ENCODE results near the gene TTBK1. TPM values are rescaled to one million over a fixed set of nuclear protein-coding genes. Genes with fewer than 3 reads are reported as not detected.

The TTBK1 gene
- total RNA-seq, 1 experiment from 2014 or later, result 0.68 TPM

DNA sequence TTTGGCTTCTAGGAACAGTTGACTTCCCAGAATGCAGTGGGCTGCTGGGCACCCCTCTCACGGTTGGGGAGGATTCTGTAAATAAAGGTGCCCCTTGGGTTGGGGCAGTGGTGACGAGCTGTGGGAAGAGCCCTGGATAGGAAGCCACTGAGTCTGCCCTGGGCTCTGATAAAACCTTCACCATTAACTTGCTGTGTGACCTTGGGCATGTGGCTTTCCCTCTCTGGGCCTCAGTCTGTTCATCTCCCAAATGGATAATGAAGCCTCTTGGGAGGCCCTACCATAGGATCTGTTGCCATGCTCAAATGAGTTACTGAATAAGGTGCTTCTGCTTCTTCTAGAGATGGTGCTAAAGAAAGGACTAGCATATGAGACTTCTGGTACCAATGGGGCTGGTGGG, 61.6 kb downstream of the TTBK1 start (continued):
- TF ChIP-seq, protein P1, sequence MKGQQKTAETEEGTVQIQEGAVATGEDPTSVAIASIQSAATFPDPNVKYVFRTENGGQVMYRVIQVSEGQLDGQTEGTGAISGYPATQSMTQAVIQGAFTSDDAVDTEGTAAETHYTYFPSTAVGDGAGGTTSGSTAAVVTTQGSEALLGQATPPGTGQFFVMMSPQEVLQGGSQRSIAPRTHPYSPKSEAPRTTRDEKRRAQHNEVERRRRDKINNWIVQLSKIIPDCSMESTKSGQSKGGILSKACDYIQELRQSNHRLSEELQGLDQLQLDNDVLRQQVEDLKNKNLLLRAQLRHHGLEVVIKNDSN (CRISPR knock-in tag; IDR thresholded peaks at IDR 0.05), result no peak
- TF ChIP-seq RORB (CRISPR knock-in tag; IDR thresholded peaks at IDR 0.05) (no peak), SOX15 (CRISPR knock-in tag; IDR thresholded peaks at IDR 0.05) (no peak)
- TF ChIP-seq, protein P2, sequence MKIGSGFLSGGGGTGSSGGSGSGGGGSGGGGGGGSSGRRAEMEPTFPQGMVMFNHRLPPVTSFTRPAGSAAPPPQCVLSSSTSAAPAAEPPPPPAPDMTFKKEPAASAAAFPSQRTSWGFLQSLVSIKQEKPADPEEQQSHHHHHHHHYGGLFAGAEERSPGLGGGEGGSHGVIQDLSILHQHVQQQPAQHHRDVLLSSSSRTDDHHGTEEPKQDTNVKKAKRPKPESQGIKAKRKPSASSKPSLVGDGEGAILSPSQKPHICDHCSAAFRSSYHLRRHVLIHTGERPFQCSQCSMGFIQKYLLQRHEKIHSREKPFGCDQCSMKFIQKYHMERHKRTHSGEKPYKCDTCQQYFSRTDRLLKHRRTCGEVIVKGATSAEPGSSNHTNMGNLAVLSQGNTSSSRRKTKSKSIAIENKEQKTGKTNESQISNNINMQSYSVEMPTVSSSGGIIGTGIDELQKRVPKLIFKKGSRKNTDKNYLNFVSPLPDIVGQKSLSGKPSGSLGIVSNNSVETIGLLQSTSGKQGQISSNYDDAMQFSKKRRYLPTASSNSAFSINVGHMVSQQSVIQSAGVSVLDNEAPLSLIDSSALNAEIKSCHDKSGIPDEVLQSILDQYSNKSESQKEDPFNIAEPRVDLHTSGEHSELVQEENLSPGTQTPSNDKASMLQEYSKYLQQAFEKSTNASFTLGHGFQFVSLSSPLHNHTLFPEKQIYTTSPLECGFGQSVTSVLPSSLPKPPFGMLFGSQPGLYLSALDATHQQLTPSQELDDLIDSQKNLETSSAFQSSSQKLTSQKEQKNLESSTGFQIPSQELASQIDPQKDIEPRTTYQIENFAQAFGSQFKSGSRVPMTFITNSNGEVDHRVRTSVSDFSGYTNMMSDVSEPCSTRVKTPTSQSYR (CRISPR knock-in tag; IDR thresholded peaks at IDR 0.05), result no peak

DNA sequence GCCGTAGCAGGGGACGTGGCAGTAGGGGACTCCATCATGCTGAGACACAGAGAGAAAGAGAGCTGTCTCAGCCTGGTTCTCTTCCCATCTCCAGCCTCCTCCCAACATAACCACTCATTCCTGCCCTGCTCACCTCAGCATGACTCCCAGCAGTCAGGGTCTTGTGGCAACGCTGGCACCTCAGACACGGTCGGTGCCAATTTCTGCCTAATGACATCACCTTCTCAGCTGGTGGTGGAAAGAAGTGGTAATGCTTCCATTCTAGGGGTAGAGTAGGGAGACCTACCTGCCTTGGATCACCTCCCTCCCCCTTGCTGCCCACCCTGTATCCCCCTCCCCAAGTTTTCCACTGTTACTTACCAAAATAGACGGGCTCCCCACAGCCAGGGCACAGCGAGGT, 62.8 kb downstream of the TTBK1 start:
- DNase-seq (ENCODE audit: low spot score), result no peak
- ATAC-seq, result no peak
- no peaks in the 10 kb centered on the region for H3K9me3 Mint-ChIP-seq
- H3K4me3 Mint-ChIP-seq, result no peak overlapping the region
- CTCF ChIA-PET, result interaction anchor here (4.4 to 4.5 kb wide), 2 partner anchors 18 to 29 kb away, joined by 46 to 53 read pairs; no protein-coding TSS in a partner anchor
- peaks cover 5% of the 10 kb centered on the region for H3K36me3 Mint-ChIP-seq
- 0 out of 2 replicates have a peak, but pooled peaks cover 4% of the 10 kb centered on the region for H3K27me3 Mint-ChIP-seq (ENCODE audit: low read depth)
- POLR2A ChIA-PET, result interaction anchor here (1.8 kb wide), 1 partner anchor 9 kb away, joined by 5 read pairs; no protein-coding TSS in a partner anchor
- TF ChIP-seq ZNF671 (CRISPR knock-in tag; IDR thresholded peaks at IDR 0.05) (no peak), CBFB (CRISPR knock-in tag; IDR thresholded peaks at IDR 0.05; ENCODE audit: low read depth) (no peak), SMAD4 (CRISPR knock-in tag; IDR thresholded peaks at IDR 0.05) (no peak), PRRX2 (CRISPR knock-in tag; IDR thresholded peaks at IDR 0.05) (no peak), JUN (CRISPR knock-in tag; IDR thresholded peaks at IDR 0.05) (no peak)
- TF ChIP-seq, protein P3, sequence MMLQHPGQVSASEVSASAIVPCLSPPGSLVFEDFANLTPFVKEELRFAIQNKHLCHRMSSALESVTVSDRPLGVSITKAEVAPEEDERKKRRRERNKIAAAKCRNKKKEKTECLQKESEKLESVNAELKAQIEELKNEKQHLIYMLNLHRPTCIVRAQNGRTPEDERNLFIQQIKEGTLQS (CRISPR knock-in tag; conservative IDR thresholded peaks at IDR 0.05), result no peak
- TF ChIP-seq, protein P4, sequence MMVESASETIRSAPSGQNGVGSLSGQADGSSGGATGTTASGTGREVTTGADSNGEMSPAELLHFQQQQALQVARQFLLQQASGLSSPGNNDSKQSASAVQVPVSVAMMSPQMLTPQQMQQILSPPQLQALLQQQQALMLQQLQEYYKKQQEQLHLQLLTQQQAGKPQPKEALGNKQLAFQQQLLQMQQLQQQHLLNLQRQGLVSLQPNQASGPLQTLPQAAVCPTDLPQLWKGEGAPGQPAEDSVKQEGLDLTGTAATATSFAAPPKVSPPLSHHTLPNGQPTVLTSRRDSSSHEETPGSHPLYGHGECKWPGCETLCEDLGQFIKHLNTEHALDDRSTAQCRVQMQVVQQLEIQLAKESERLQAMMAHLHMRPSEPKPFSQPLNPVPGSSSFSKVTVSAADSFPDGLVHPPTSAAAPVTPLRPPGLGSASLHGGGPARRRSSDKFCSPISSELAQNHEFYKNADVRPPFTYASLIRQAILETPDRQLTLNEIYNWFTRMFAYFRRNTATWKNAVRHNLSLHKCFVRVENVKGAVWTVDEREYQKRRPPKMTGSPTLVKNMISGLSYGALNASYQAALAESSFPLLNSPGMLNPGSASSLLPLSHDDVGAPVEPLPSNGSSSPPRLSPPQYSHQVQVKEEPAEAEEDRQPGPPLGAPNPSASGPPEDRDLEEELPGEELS (CRISPR knock-in tag; IDR thresholded peaks at IDR 0.05), result no peak
- no peak overlapping the region for H3K27ac Mint-ChIP-seq
- H3K4me1 Mint-ChIP-seq, result peaks cover 27% of the 10 kb centered on the region

DNA sequence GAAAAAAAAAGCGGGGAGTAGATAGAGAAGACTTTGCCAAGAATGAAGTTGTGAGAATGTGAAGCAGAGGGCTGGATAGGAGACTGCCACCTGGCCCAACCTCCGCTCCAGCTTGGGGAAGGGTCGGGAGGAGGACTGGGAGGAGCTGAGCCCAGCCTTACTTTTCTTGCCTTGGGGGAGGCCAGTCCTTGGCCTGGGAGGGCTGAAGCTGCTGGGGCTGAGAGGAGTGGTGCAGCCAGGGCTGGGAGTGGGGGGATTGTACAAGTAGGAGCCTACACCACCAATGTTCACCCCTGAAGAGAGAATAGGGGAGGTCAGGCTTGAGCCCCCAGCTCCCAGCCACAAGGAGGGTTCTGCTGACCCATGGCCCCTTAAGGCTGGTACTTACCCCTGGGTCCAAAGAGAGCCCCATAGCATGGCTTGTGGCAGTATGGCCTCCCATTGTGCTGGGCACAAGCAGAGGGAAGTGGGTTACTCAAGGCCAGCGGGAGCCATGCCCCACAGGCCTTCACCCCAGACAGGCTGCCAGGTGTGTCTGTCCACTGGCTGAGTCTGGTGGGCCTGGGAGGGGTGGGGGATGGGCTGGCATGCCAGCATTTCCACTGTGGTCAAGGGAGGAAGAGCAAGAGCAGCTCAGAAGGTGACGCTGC, 64.3 kb downstream of the TTBK1 start:
- Mint-ChIP-seq H3K9me3 (no peaks in the 10 kb centered on the region), H3K27me3 (ENCODE audit: low read depth) (0 out of 2 replicates have a peak, but pooled peaks cover 4% of the 10 kb centered on the region), H3K4me1 (peaks cover 27% of the 10 kb centered on the region), H3K27ac (no peak overlapping the region), H3K4me3 (peak overlapping the region; percentile 84), H3K36me3 (peaks cover 5% of the 10 kb centered on the region)
- POLR2A ChIA-PET, result interaction anchor here (0.5 to 1.7 kb wide), 7 partner anchors 8 to 1171 kb away, joined by 3 to 9 read pairs (median 4); partner anchors contain the start of genes CUL7 and SLC22A7
- CTCF ChIA-PET, result interaction anchor here (0.6 to 4.5 kb wide), 22 partner anchors 9 to 382 kb away, joined by 3 to 53 read pairs (median 5); partner anchors contain the start of genes DLK2, DNPH1, SLC22A7 and ZNF318
- ATAC-seq (no peak), DNase-seq (ENCODE audit: low spot score) (no peak)
- TF ChIP-seq CREB1 (CRISPR knock-in tag; IDR thresholded peaks at IDR 0.05) (no peak), FOXP1 (CRISPR knock-in tag; IDR thresholded peaks at IDR 0.05; ENCODE audit: borderline replicate concordance) (no peak), JAZF1 (CRISPR knock-in tag; IDR thresholded peaks at IDR 0.05) (no peak), TEAD4 (CRISPR knock-in tag; IDR thresholded peaks at IDR 0.05) (no peak), SP1 (CRISPR knock-in tag; conservative IDR thresholded peaks at IDR 0.05) (no peak), IRF2 (CRISPR knock-in tag; IDR thresholded peaks at IDR 0.05; ENCODE audit: borderline replicate concordance, low read depth) (no peak), EMX1 (CRISPR knock-in tag; IDR thresholded peaks at IDR 0.05) (no peak)
- TF ChIP-seq, protein P2 (CRISPR knock-in tag; IDR thresholded peaks at IDR 0.05), result no peak
- TF ChIP-seq, protein P5, sequence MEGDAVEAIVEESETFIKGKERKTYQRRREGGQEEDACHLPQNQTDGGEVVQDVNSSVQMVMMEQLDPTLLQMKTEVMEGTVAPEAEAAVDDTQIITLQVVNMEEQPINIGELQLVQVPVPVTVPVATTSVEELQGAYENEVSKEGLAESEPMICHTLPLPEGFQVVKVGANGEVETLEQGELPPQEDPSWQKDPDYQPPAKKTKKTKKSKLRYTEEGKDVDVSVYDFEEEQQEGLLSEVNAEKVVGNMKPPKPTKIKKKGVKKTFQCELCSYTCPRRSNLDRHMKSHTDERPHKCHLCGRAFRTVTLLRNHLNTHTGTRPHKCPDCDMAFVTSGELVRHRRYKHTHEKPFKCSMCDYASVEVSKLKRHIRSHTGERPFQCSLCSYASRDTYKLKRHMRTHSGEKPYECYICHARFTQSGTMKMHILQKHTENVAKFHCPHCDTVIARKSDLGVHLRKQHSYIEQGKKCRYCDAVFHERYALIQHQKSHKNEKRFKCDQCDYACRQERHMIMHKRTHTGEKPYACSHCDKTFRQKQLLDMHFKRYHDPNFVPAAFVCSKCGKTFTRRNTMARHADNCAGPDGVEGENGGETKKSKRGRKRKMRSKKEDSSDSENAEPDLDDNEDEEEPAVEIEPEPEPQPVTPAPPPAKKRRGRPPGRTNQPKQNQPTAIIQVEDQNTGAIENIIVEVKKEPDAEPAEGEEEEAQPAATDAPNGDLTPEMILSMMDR (IDR thresholded peaks at IDR 0.05), result no peak
- TF ChIP-seq, protein P6, sequence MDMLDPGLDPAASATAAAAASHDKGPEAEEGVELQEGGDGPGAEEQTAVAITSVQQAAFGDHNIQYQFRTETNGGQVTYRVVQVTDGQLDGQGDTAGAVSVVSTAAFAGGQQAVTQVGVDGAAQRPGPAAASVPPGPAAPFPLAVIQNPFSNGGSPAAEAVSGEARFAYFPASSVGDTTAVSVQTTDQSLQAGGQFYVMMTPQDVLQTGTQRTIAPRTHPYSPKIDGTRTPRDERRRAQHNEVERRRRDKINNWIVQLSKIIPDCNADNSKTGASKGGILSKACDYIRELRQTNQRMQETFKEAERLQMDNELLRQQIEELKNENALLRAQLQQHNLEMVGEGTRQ (CRISPR knock-in tag; IDR thresholded peaks at IDR 0.05), result no peak
- TF ChIP-seq, protein P7, sequence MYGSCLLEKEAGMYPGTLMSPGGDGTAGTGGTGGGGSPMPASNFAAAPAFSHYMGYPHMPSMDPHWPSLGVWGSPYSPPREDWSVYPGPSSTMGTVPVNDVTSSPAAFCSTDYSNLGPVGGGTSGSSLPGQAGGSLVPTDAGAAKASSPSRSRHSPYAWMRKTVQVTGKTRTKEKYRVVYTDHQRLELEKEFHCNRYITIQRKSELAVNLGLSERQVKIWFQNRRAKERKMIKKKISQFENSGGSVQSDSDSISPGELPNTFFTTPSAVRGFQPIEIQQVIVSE (CRISPR knock-in tag; IDR thresholded peaks at IDR 0.05; ENCODE audit: borderline replicate concordance), result no peak

Measured in WTC11 (cell line).